Measurements from ENCODE around the gene SCUBE3.

Gene SCUBE3

DNA sequence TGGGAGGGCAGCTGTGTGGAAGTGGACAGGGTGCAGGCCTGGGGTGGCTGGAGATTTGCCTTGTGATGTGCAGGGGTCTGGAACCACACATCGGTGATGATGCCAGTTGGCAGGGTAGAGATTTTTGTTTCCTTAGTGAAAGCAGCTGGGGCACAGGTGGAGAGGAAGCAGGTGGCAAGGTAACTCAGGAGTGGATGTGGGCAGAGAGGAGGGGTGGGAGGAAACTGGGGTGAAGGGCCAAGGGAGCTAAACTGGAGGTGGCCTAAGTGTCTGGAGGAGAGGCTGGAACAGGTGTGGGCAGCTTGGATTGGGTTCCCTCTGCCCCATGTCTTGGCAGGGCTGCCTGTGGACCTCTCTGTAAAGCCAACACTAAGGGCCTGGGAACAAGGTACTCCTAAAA, 4.7 kb upstream of the SCUBE3 start:
- no peak for DNase-seq (ENCODE audit: low read depth in 2 of 2, low spot score in 1 of 2)

DNA sequence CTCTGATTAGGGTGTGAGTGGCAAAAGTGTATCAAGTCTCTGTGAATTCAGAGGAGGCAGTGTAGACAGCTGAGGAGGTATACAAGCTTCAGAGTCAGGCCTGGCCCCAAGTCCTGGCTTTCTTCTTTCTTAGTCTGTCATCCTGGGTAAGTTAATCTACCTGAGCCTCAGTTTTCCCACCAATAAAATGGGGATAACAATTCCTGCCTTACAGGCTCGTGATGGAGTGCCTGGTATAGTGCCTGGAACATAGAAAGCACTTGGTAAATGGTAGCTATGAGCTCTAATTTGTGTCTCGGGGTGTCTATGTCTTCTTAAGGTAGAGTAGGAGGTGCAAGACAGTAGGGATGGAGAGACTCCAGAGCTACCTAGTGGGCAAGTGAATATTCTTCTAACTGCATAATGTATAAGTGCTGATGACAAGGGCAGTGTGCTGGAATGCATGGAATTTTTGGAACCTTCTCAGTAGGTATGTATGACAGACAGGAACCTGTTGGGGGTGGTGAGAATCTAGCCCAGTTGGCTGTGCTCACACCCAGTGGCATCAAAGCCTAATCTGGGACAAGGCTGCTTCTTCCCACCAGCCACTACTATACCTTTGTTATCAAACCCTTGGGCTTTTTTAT, 4.0 kb upstream of the SCUBE3 start:
- no peak for DNase-seq (ENCODE audit: low read depth in 2 of 2, low spot score in 1 of 2)

DNA sequence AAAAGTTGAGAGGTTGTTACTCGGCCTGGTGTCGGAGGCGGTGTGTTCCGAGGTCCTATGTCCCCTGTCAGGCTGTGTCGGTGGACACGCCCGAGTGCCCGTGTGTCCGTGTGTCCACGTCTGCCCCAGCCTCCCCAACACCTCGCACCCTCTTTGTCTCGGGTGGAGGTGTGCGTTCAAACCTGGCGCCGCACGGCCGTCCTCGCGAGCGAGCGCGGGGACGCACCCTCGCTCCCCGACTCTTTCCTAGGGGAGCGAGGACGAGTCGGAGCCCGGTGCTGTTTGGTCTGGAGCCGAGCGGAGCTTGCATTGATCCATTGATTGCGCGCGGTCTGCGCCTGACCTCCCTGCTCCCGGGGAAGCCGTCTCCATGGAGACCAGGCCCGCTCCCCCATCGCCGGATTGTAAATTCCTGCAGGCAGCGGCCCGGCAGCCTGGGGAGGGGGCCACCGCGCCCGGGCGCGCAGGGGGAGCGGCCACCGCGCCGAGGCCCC, 411 bp upstream of the SCUBE3 start:
- no peak for DNase-seq (ENCODE audit: low read depth in 2 of 2, low spot score in 1 of 2)

DNA sequence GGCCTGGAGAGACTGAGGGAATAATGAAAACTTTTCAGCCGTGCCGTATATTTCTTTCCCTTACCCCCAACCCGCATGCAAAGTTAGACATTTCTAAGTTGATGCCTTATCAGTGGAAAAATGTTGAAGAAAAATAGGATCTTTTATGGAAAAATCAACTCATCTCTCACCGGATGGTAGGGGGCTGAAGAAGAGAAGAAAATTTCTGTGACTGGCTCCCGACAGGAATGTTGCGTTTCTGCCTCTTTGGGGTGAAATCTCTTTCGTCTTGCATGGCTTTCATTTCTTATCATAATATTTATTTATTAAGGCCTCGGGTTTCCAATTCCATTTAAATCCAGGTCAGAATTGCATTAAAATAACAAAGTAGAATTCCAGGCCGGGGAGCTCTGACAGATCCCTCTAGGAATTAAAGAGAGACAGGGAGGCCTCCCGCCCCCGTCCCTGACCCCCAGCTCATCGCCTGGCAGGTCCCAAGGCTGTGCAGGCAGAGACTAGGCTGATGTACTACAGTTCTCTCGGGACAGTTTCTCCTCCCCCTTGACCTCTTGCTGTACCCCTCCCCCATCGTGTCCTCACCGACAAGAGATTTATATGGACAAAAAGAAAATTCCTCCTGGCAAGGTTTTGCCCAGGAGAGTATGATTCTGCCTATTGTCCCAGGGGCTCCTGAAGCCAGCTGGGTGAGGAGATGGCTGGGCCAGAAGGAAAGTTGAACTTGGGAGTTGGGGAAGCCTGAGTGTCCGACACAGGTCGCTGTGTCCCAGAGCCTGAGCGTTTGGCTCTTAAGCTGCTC, 1.3 kb downstream of the SCUBE3 start:
- no peak for DNase-seq (ENCODE audit: low read depth in 2 of 2, low spot score in 1 of 2)

DNA sequence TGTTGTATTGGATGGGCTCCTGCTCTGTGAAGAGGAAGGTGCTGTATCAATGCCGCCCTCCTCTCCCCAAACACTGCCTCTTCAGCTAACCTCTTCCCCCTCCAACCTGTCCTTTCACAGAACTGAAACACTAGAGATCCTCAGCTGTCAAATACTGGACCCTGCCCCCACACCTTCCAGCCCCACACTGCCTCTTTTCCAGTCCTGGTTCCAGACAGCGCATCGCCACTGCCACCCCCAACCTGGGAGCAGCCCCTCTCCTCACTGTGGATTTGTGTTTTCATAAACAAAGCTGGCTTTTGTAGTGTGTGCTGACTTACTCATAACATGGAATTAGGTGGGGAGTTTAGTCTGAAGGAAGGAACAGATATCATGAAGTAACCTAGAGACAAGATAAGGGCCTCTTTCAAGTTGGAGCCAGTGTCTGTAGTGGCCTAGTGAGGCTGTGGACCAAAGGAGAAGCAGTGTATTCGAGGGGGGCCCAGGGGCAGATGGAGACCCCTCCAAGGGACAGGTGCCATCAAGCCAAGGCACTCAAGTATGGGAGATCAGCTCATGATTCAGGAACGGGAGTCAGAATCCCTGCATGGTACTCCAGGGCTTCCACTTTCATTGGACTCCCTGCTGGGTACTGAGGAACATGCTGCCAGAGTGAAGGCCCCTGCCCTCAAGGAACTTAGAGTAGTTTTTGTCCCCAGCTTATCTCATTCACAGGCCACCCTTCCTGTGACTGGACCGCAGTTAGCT, 2.1 kb downstream of the SCUBE3 start:
- no peak for DNase-seq (ENCODE audit: low read depth in 2 of 2, low spot score in 1 of 2)

DNA sequence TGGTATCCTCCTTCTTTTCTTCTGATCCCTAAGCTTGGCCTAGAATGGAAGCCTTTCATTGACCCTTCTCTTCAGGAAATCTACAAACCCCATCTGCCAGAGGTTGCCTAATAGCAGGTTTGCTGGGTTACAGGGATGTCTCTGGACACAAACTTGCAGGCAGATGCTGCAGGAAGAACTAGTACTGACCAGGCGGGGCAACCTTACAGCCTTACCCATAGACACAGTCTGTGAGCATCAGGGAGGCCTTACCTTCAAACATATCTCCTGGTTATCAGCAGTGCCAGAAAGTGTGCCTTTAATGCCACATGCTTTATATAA, 2.6 kb downstream of the SCUBE3 start:
- no peak for DNase-seq (ENCODE audit: low read depth in 2 of 2, low spot score in 1 of 2)

DNA sequence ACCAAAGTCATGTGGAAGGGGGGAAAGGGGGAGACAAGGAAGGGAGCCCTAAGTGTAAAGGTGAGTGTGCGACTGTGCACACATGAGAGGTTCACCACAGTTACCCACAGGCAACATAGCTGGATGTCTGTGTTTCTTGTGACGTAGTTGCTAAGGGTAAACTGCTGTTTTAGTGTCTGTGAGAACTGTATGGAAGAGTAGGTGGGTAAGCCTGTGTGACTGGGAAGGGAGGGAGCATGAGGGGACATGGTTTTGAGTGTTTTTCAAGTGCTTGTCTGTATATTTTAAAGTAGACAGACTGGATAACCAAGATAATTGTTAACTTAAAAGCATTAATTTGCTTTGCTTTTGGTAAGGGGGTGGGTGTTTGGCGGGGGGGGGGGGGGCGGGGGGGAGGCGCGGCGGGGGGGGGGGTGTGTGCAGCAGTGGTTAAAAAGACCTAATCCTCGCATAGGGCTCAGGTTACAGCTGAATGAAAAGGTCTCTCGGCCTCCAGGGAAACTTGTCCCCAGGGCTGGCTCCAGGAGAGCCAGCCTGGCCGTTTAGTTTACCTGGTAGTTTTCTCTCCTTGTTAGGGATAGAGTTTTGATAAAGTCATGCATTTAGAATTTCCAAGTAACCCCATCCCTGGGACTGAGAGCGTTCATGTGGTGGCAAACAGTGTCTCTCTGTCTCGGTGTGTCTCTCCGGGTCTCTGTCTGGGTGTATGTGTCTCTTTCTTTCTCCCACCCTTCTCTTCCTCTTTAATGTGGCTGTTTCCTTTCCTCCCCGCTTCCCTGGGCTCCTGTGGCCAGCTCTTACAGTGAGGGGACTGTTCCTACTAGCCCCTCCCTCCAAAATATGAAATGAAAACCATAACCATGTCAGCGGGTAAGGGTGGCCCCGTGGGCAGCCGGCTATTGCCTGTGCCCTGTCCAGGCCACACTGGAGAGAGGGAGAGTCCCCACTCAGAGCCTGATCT, 3.4 kb downstream of the SCUBE3 start:
- DNase-seq (ENCODE audit: low read depth in 2 of 2, low spot score in 1 of 2): no peak

DNA sequence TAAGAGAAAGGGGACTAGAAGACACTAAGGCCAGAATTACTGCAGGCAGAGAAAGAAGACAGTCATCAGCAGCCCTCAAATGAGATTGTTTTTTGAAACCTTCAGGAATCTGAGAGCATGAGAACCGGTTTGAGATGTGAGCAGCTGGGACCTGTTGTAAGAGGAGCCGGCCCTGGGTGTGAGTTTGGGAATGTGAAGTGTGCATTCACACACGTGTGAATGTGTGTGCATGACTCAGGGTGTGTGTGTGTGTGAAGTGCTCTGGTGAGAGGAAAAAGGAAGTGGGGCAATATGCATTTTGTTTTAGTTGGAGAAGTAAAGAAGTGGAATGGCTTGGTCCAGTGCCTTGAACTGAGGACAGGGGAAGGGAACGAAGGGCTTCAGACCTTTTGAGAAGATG, 4.3 kb downstream of the SCUBE3 start:
- no peak for DNase-seq (ENCODE audit: low read depth in 2 of 2, low spot score in 1 of 2)

DNA sequence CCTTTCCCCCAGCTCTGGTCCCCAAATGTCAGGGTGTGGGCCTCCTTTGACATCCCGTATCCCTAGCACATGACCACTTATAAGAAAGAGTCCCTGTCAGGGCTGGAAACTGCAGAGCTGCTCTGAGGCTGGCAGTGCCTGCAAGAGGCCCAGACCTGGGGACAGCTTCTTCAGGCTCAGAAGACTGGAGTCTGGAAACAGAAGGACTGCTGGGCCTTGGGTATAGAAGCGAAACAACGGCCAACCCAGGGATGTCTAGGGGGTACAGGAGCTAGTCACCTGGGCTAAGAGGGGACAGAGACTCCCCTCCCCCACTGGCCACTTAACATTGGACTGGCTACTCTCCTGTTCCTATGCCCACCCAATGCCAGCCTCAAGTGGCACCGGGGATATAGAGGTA, 4.7 kb downstream of the SCUBE3 start:
- no peak for DNase-seq (ENCODE audit: low read depth in 2 of 2, low spot score in 1 of 2)

DNA sequence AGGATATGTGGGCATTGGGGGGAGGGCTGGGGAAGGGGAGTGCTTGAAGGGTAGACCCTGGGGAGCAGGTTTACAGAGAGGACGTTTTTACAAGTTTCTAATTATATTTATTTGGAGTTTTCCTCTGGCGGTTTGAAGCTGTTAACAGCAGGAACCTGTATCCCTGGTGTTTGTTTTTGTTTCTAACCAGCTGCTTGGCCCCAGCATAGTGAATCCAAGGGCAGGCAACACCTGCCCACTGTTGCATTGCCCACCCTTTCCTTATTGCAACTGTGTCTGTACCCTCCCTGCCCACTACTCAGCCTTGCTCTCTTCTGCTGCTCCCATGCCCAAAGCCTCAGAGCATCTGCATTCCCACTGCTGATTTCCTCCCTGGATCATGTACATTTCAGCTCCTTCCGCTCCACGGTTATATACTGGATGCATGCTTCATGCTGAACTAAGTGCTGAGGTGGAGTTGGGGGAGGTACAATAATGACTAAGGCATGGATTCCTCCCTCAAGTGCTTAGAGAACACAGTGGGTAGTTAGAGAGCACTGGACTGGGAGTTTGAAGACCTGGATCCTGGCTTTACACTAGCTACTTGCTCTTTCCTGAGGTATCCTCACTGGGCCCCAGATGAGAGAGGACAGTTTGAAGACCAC, 6.0 kb downstream of the SCUBE3 start:
- DNase-seq (ENCODE audit: low read depth in 2 of 2, low spot score in 1 of 2): no peak

DNA sequence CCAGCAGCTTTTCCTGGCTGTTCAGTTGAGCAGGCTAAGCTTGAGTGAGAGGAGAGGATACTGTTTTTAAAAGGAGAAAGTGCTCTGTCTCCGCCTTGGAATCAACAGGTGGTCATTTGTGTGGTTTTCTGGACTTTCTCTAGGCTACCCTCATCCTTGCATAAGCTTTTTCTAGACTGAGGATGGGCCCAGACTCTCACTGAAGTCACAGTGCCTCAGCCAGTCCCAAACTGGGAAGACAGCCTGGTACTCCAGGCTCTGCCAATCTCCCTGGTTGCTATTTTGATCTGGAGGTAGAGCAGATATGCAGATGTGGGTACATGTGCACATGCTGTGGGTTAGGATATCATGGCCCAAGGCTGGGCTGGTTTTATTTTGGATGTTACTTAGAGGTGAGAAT, 7.0 kb downstream of the SCUBE3 start:
- no peak for DNase-seq (ENCODE audit: low read depth in 2 of 2, low spot score in 1 of 2)

DNA sequence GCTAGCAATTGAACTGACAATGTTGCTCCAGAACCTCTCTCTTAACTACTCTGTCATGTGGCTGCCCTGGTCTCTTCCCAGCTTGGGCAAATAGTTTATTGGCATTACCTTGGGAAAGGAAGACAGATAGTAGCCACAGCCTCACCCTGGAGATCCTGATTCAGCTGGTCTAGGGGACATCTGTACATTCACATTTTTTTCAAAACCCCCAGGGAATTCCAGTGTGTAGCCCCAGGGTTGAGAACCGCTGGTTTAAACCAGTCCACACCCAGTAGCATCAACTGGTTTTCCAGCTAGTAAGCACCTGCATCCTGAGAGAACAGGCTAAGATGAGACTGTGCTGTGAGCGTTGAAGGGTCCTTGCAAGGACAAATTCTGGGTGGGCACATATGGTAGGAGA, 9.6 kb downstream of the SCUBE3 start:
- DNase-seq (ENCODE audit: low read depth in 2 of 2, low spot score in 1 of 2): no peak

DNA sequence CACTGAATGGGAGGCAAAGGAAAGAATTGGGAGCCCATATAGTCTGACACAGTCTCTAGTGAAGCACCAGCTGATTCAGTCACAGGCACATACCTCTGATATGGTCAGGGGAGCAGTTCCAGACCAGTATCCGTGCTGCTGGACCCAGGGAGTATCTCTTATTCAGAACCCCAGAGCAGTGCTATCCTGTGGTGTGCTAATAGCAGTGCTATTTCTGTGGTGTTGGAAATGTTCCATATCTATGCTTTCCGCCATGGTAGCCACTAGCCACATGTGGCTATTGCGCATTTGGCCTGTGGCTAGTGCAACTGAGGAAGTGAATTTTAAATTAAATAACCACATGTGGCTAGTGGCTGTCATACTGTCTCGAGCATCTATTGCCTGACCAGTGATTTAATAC, 11.0 kb downstream of the SCUBE3 start:
- DNase-seq (ENCODE audit: low read depth in 2 of 2, low spot score in 1 of 2): no peak

DNA sequence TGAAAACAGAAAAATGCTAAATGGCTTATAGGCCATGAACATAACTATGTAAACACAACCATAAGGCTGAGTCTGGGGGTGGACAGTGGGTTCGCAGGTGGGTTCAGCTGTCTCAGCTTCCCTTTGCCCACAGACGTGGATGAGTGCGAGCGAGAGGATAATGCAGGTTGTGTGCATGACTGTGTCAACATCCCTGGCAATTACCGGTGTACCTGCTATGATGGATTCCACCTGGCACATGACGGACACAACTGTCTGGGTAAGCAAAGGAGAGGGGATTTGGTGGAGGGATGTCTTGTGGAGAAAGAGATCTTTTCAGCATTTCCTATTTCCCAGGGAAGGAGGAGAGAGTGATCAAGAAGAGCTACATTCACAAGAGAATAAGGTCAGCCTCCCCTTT, 14.7 kb downstream of the SCUBE3 start:
- DNase-seq (ENCODE audit: low read depth in 2 of 2, low spot score in 1 of 2): no peak

DNA sequence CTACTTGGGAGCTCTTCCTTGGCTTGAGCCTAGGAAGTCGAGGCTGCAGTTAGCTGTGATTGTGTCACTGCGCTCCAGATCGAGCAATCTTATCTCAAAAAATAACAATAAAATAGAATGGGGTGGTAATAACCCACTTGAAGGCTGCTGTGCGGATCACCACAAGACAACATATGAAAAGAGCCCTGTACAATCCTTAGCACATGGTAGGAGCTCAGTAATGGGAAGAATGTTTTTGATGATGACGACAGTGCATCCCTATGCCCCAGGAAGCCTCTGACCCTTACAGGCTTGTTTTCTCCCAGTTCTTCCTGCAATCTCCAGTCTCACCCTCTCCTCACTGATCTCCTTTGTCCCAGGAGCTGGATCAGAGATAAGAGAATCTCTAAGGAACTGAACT, 15.5 kb downstream of the SCUBE3 start:
- no peak for DNase-seq (ENCODE audit: low read depth in 2 of 2, low spot score in 1 of 2)

DNA sequence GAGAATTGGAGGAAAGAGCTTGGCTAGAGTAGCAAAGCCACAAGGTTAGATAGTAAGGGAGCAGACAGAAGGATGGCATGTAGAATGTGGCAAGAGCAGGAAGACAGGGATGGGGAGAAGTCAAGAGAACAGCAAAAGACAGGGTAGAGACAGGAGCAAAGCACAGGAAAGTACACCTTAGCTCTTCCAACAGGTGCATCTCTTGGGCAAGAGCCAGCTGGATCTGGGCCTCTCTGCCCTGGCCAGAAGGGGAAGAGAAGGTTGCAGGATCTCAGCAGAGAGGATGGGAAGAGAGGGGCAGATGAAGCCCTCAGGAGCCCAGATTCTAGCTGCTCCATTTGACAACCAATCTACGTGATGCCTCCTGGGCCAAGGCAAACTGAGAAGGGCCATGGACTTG, 16.7 kb downstream of the SCUBE3 start:
- no peak for DNase-seq (ENCODE audit: low read depth in 2 of 2, low spot score in 1 of 2)

DNA sequence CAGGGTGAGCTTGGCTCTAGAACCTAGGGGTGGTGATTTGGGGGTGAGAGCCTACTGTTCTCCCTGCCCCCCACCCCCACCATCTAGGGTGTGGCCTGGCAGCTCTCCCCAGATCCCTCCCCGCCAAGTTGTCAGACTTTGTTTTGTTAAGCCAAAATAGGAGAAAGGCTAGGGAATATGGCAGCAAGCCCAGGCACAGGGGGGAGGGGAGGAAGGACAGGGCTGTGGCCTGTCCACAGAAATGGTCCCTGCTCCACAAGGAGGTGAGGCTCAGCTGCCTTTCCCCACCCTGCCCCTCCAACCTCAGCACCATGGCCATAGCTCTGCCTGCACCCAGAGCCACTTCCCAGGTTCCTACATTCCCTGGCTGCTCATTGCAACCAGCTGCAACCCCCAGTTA, 17.2 kb downstream of the SCUBE3 start:
- DNase-seq (ENCODE audit: low read depth in 2 of 2, low spot score in 1 of 2): no peak

DNA sequence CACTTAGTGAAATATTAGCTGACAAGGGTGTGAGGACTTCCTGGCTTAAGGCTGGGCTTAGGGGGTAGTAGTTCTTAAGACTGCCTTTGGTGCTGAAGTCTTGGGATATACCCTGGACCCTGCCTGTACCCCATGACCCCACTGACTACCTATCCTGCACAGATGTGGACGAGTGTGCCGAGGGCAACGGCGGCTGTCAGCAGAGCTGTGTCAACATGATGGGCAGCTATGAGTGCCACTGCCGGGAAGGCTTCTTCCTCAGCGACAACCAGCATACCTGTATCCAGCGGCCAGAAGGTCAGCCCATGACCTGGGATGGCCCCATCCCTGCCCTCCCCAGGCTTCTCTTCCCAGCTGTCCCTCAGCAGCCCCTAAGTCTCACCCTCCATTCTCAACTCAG, 17.8 kb downstream of the SCUBE3 start:
- no peak for DNase-seq (ENCODE audit: low read depth in 2 of 2, low spot score in 1 of 2)

DNA sequence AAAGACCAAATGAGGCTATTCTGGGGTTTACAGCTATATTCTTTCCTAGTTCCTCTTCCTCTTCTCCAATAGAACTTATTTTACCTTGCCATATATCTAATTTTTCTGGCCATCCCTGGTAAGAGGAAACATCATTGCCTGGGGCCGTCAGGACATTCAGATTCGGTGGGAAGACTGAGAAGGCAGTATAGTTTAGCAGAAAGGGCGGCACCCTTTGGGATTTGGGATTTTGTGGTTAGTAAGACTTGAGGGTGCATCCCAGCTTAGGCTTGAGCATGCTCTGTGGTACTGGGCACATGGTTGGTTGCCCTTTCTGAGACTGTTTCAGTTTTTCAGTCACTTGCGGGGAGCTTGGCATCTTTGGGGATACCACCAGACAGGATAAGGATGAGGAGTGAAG, 21.1 kb downstream of the SCUBE3 start:
- DNase-seq (ENCODE audit: low read depth in 2 of 2, low spot score in 1 of 2): no peak

DNA sequence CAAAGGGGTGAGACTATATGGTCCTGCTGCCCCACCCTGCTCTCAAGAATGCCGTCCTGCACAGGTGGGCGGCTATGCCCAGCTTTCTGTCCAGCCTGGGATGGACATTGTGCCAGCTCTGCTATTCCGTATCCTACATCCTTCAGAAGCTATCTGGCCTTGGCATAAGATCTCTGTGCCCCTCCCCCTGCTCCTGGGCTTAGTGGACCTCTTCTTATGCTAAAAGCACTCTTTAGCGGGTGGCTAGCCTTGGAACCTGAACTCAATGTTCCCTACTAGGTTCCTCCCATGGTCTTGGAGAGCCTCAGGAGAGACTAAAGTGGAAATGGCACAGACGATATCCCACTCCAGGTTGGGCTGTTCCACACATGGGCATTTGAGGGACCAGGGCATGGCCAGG, 22.5 kb downstream of the SCUBE3 start:
- DNase-seq (ENCODE audit: low read depth in 2 of 2, low spot score in 1 of 2): no peak

DNA sequence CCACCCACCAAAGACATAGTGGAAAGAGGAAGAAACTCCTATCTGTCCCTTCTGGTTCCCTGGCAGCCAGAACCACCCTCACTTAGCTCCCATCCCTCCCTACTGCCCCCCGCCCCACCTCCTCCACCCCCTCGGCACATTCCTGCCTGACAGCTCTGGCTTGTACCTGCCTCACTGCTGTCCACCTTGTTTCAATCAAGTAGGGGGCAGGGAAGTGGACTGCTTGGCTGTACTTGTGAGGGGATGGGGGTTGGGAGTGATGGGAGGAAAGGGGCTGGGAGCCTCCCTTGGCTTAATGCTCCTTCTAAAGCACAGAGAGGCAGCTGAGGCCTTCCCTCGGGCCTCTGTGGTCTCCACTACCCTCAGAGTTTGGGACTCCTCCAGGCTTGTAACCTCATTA, 23.7 kb downstream of the SCUBE3 start:
- DNase-seq (ENCODE audit: low read depth in 2 of 2, low spot score in 1 of 2): no peak
